GM12865 (cell line): ENCODE data around the gene TSPAN10.

ENCODE experiments used
- DNase-seq: peaks from one replicate; pipeline ENCODE4 v3.0.0; 2010; ENCODE audit warnings: low read depth
- H3K4me3 ChIP-seq: 2 replicates; pipeline ENCODE4 v1.5.1; 2011; ENCODE audit warnings: mild to moderate bottlenecking, low read depth, low read length, control low read depth
- CTCF ChIP-seq: IDR thresholded peaks from 2 replicates; pipeline ENCODE4 v1.5.1; 2011; ENCODE audit warnings: low read length, control low read depth, low read depth, inconsistent platforms; ENCODE audit not compliant: insufficient read depth; ENCODE audit errors: missing control alignments

Gene TSPAN10

GRCh38 chr17:81644976-81645952, 8.3 kb downstream of the TSPAN10 start:
- no peak for TF ChIP-seq CTCF
- no peak for DNase-seq
- H3K4me3 ChIP-seq = no peak overlapping the region

- DNase-seq = no peak
- no peak overlapping the region for H3K4me3 ChIP-seq
- TF ChIP-seq CTCF = no peak
Measured at GRCh38 chr17:81646869-81647600, 10.0 kb downstream of the TSPAN10 start.

GRCh38 chr17:81647640-81648012, 10.6 kb downstream of the TSPAN10 start:
- H3K4me3 ChIP-seq = no peak overlapping the region
- no peak for DNase-seq
- TF ChIP-seq CTCF = no peak

GRCh38 chr17:81648013-81648706, 11.2 kb downstream of the TSPAN10 start:
- TF ChIP-seq CTCF = no peak
- DNase-seq = no peak
- no peak overlapping the region for H3K4me3 ChIP-seq

GRCh38 chr17:81648707-81649085, 11.7 kb downstream of the TSPAN10 start:
- DNase-seq = no peak
- H3K4me3 ChIP-seq = no peak overlapping the region
- no peak for TF ChIP-seq CTCF

GRCh38 chr17:81650951-81651350, 14.0 kb downstream of the TSPAN10 start:
- no peak overlapping the region for H3K4me3 ChIP-seq
- DNase-seq = no peak
- no peak for TF ChIP-seq CTCF
